Measurements from ENCODE around the gene RGL2. TPM values are rescaled to one million over a fixed set of nuclear protein-coding genes. Genes with fewer than 3 reads are reported as not detected.
A peak's percentile ranks its signal among the peaks of the same experiment; 100 is the strongest.
"Not testable (repeated sequence)": the region's sequence is repeated elsewhere in the genome, so short reads cannot be mapped to it uniquely, and the experiment has no call there.

RGL2 gene, protein sequence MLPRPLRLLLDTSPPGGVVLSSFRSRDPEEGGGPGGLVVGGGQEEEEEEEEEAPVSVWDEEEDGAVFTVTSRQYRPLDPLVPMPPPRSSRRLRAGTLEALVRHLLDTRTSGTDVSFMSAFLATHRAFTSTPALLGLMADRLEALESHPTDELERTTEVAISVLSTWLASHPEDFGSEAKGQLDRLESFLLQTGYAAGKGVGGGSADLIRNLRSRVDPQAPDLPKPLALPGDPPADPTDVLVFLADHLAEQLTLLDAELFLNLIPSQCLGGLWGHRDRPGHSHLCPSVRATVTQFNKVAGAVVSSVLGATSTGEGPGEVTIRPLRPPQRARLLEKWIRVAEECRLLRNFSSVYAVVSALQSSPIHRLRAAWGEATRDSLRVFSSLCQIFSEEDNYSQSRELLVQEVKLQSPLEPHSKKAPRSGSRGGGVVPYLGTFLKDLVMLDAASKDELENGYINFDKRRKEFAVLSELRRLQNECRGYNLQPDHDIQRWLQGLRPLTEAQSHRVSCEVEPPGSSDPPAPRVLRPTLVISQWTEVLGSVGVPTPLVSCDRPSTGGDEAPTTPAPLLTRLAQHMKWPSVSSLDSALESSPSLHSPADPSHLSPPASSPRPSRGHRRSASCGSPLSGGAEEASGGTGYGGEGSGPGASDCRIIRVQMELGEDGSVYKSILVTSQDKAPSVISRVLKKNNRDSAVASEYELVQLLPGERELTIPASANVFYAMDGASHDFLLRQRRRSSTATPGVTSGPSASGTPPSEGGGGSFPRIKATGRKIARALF
- 10 to 100 TPM; 19.9 to 21.5 TPM for total RNA-seq

DNA sequence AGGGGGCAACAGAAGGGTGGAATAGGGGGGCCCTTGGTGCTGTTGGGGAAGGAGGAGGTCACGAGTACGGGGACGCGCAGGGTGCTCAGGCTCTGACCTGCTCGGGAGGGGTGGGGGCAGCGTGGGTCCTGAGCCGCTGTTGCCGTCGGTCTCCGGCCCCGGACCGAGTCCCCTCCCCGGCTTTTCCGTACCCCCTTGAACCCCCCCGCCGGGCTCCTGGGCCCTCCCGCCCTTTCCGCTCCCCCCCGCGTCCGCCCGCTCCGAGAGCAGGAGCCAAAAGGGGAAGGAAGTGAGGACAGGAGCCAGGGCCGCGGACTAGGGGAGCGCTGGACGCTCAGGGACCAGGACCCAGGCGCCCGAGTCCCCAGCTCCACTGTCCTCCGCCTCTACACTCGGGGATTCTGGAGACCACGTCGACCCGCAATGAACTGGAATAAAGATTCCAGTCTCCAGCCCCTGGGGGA is at the start of gene RGL2:
RGL2 (minus strand) TSS at position 170 of the 464 bp plus-strand sequence. CDS start 332 bp downstream, outside the sequence.
- H3K36me3 Mint-ChIP-seq (ENCODE audit: low read depth) = peaks cover 27% of the 10 kb centered on the region
- peak within 1 kb of the TSS; percentile 98 for H3K27ac Mint-ChIP-seq
- DNase-seq = peak; percentile 76
- H3K4me1 Mint-ChIP-seq = peaks cover 27% of the 10 kb centered on the region
- no peaks in the 10 kb centered on the region for H3K9me3 Mint-ChIP-seq (ENCODE audit: low read depth)
- no peaks in the 10 kb centered on the region for H3K27me3 Mint-ChIP-seq
- peak; percentile 25 for ATAC-seq
- ChIA-PET POLR2A (interaction anchor here (1.0 to 1.6 kb wide), 6 partner anchors 10 to 327 kb away, joined by 3 to 15 read pairs (median 6); partner anchors contain the start of genes B3GALT4, PFDN6, RPS18 and VPS52), CTCF (interaction anchor here (0.6 to 1.6 kb wide), 14 partner anchors 8 to 130 kb away, joined by 3 to 17 read pairs (median 4); partner anchors contain the start of genes PFDN6, TAPBP, WDR46 and ZBTB22)
- intact Hi-C loops (cut with DNase I, micrococcal nuclease) = loop anchor here (1.0 to 5.0 kb wide), 12 partner anchors 10 to 327 kb away; partner anchors contain the start of genes B3GALT4 (in 2 of the 2), PFDN6 (in 2 of the 2), WDR46 (in 2 of the 2) and CUTA (in 1 of the 2)
- H3K4me3 Mint-ChIP-seq = peak within 1 kb of the TSS; percentile 80

GRCh38 chr6:33347816-33348215 is 49.1 kb upstream of the RGL2 start:
- Mint-ChIP-seq H3K27me3 (no peaks in the 10 kb centered on the region), H3K9me3 (ENCODE audit: low read depth) (no peaks in the 10 kb centered on the region), H3K36me3 (ENCODE audit: low read depth) (no peaks in the 10 kb centered on the region), H3K27ac (no peak overlapping the region), H3K4me3 (no peak overlapping the region), H3K4me1 (peaks cover 21% of the 10 kb centered on the region)
- ATAC-seq = no peak
- intact Hi-C loops (cut with DNase I, micrococcal nuclease) = no loop called here
- CTCF ChIA-PET = no interaction called here
- no peak for DNase-seq
- POLR2A ChIA-PET = no interaction called here

GRCh38 chr6:33346972-33347371 is 48.2 kb upstream of the RGL2 start:
- H3K4me3 Mint-ChIP-seq; CTCF ChIA-PET; H3K9me3 Mint-ChIP-seq (ENCODE audit: low read depth); intact Hi-C loops (cut with DNase I, micrococcal nuclease); POLR2A ChIA-PET; H3K27ac Mint-ChIP-seq; H3K27me3 Mint-ChIP-seq; H3K36me3 Mint-ChIP-seq (ENCODE audit: low read depth); ATAC-seq; DNase-seq: not testable (repeated sequence)
- peaks cover 21% of the 10 kb centered on the region for H3K4me1 Mint-ChIP-seq

GRCh38 chr6:33344701-33345697 is 46.3 kb upstream of the RGL2 start:
- POLR2A ChIA-PET = interaction anchor here (0.7 to 0.8 kb wide), 2 partner anchors 20 to 33 kb away, joined by 6 to 9 read pairs; no protein-coding TSS in a partner anchor
- intact Hi-C loops (cut with DNase I, micrococcal nuclease) = loop anchor here (1.0 to 2.0 kb wide), 5 partner anchors 22 to 110 kb away; partner anchors contain the start of genes B3GALT4 (in 1 of the 2), KIFC1 (in 1 of the 2) and RPS18 (in 1 of the 2)
- Mint-ChIP-seq H3K4me3 (peak overlapping the region; percentile 56), H3K27me3 (no peaks in the 10 kb centered on the region), H3K27ac (peak overlapping the region; percentile 78), H3K9me3 (ENCODE audit: low read depth) (no peaks in the 10 kb centered on the region), H3K4me1 (peaks cover 21% of the 10 kb centered on the region), H3K36me3 (ENCODE audit: low read depth) (no peaks in the 10 kb centered on the region)
- ATAC-seq (peak; percentile 54), DNase-seq (peak; percentile 79)
- CTCF ChIA-PET = interaction anchor here (0.6 to 2.5 kb wide), 16 partner anchors 11 to 203 kb away, joined by 3 to 13 read pairs (median 4); partner anchors contain the start of gene ZBTB22

GRCh38 chr6:33343953-33344611 is 45.3 kb upstream of the RGL2 start:
- ATAC-seq (peak; percentile 78), DNase-seq (peak; percentile 57)
- Mint-ChIP-seq H3K27me3 (no peaks in the 10 kb centered on the region), H3K27ac (peak overlapping the region; percentile 78), H3K4me3 (peak overlapping the region; percentile 27), H3K9me3 (ENCODE audit: low read depth) (no peaks in the 10 kb centered on the region), H3K36me3 (ENCODE audit: low read depth) (no peaks in the 10 kb centered on the region), H3K4me1 (peaks cover 21% of the 10 kb centered on the region)
- ChIA-PET POLR2A (interaction anchor here (0.7 to 0.8 kb wide), 3 partner anchors 8 to 29 kb away, joined by 3 to 6 read pairs (median 5); no protein-coding TSS in a partner anchor), CTCF (interaction anchor here (0.6 to 2.5 kb wide), 16 partner anchors 9 to 1719 kb away, joined by 3 to 13 read pairs (median 4); partner anchors contain the start of gene ZBTB22)
- intact Hi-C loops (cut with DNase I, micrococcal nuclease) = loop anchor here (2.0 kb wide), 2 partner anchors 67 to 71 kb away; partner anchors contain the start of genes B3GALT4 (in 1 of the 2) and RPS18 (in 1 of the 2)

GRCh38 chr6:33343606-33343952 is 44.8 kb upstream of the RGL2 start:
- H3K9me3 Mint-ChIP-seq (ENCODE audit: low read depth); intact Hi-C loops (cut with DNase I, micrococcal nuclease); H3K36me3 Mint-ChIP-seq (ENCODE audit: low read depth); H3K27me3 Mint-ChIP-seq; DNase-seq: not testable (repeated sequence)
- ATAC-seq = peak; percentile 14
- H3K27ac Mint-ChIP-seq = peak overlapping the region; percentile 78
- H3K4me3 Mint-ChIP-seq = peak overlapping the region; percentile 27
- CTCF ChIA-PET = interaction anchor here (0.6 to 2.4 kb wide), 8 partner anchors 9 to 1078 kb away, joined by 3 to 8 read pairs (median 4); partner anchors contain the start of gene ZBTB22
- POLR2A ChIA-PET = interaction anchor here (0.6 to 0.8 kb wide), 3 partner anchors 8 to 205 kb away, joined by 3 to 5 read pairs (median 3); no protein-coding TSS in a partner anchor
- peaks cover 21% of the 10 kb centered on the region for H3K4me1 Mint-ChIP-seq

- POLR2A ChIA-PET = no interaction called here
Observed at GRCh38 chr6:33339193-33339592, 40.5 kb upstream of the RGL2 start.

GRCh38 chr6:33336495-33336894 is 37.8 kb upstream of the RGL2 start:
- Mint-ChIP-seq H3K27ac (no peak overlapping the region), H3K4me1 (peaks cover 11% of the 10 kb centered on the region), H3K9me3 (ENCODE audit: low read depth) (no peaks in the 10 kb centered on the region), H3K36me3 (ENCODE audit: low read depth) (no peaks in the 10 kb centered on the region), H3K4me3 (no peak overlapping the region), H3K27me3 (no peaks in the 10 kb centered on the region)
- ATAC-seq (no peak), DNase-seq (no peak)
- intact Hi-C loops (cut with DNase I, micrococcal nuclease) = no loop called here
- ChIA-PET POLR2A (no interaction called here), CTCF (interaction anchor here (0.6 to 1.1 kb wide), 3 partner anchors 11 to 93 kb away, joined by 3 to 5 read pairs (median 3); no protein-coding TSS in a partner anchor)

More at GRCh38 chr6:33339193-33339592, 40.5 kb upstream of the RGL2 start:
- Mint-ChIP-seq H3K9me3 (ENCODE audit: low read depth) (no peaks in the 10 kb centered on the region), H3K36me3 (ENCODE audit: low read depth) (no peaks in the 10 kb centered on the region), H3K27me3 (no peaks in the 10 kb centered on the region), H3K4me1 (peaks cover 10% of the 10 kb centered on the region), H3K27ac (no peak overlapping the region), H3K4me3 (no peak overlapping the region)
- DNase-seq (no peak), ATAC-seq (no peak)
- CTCF ChIA-PET = no interaction called here
- intact Hi-C loops (cut with DNase I, micrococcal nuclease) = no loop called here

GRCh38 chr6:33335916-33336315 is 37.2 kb upstream of the RGL2 start:
- Mint-ChIP-seq H3K27ac (no peak overlapping the region), H3K9me3 (ENCODE audit: low read depth) (no peaks in the 10 kb centered on the region), H3K4me3 (no peak overlapping the region), H3K36me3 (ENCODE audit: low read depth) (no peaks in the 10 kb centered on the region), H3K27me3 (no peaks in the 10 kb centered on the region), H3K4me1 (peaks cover 11% of the 10 kb centered on the region)
- CTCF ChIA-PET = interaction anchor here (0.6 to 1.1 kb wide), 3 partner anchors 10 to 93 kb away, joined by 3 to 5 read pairs (median 3); no protein-coding TSS in a partner anchor
- DNase-seq = no peak
- ATAC-seq = no peak
- POLR2A ChIA-PET = no interaction called here
- intact Hi-C loops (cut with DNase I, micrococcal nuclease) = no loop called here

All from activated CD4-positive, alpha-beta T cell treated with anti-CD3 and anti-CD28 coated beads for 36 hours (primary cell).